NB4 (cell line): ENCODE data around the gene CCDC57.

Experiments
- CTCF ChIP-seq: IDR thresholded peaks from one replicate; pipeline ENCODE4 v1.5.1; 2012; ENCODE audit warnings: low read depth, low read length
- POLR2A ChIP-seq: IDR thresholded peaks from 2 replicates; pipeline ENCODE4 v1.6.1; 2011; ENCODE audit warnings: mild to moderate bottlenecking; ENCODE audit not compliant: insufficient read length; ENCODE audit errors: extremely low read depth

- TF ChIP-seq CTCF, result no peak
- TF ChIP-seq POLR2A, result no peak
These were observed 2.7 kb upstream of the CCDC57 start for GRCh38 chr17:82215095-82215971.
